SU-DHL-6 (cell line): ENCODE results near the gene TNFRSF11A.

Source experiments
- H2AFZ ChIP-seq: fragments of 200-600 bp; sonication (generic); 2 replicates; pipeline ENCODE4 v1.6.1; 2014; ENCODE audit warnings: low read depth, mild to moderate bottlenecking, moderate library complexity, mixed read lengths, antibody characterized with exemption, low read length; ENCODE audit not compliant: severe bottlenecking
- H3F3A ChIP-seq: fragments of 200-600 bp; shearing (Covaris generic); 2 replicates; pipeline ENCODE4 v1.6.0; 2016; ENCODE audit warnings: antibody characterized with exemption, mild to moderate bottlenecking; ENCODE audit not compliant: insufficient read depth
- H3K27ac ChIP-seq: fragments of 200-600 bp; sonication (generic); 2 replicates; pipeline ENCODE4 v1.5.1; 2016; ENCODE audit warnings: low read depth, mild to moderate bottlenecking, low read length, moderate library complexity, mixed read lengths
- H3K27me3 ChIP-seq: fragments of 200-600 bp; sonication (generic), shearing (Covaris generic); 2 replicates; pipeline ENCODE4 v1.6.0; 2014; ENCODE audit warnings: mild to moderate bottlenecking, low read length
- H3K36me3 ChIP-seq: fragments of 200-600 bp; sonication (generic); 2 replicates; pipeline ENCODE4 v1.6.1; 2014; ENCODE audit warnings: mild to moderate bottlenecking, low read length, mixed read lengths
- H3K4me2 ChIP-seq: fragments of 300-600, 200-600 bp; shearing (Covaris generic), sonication (generic); 2 replicates; pipeline ENCODE4 v1.6.0; 2014; ENCODE audit warnings: low read length, low read depth, mild to moderate bottlenecking; ENCODE audit not compliant: poor library complexity, severe bottlenecking
- H3K4me3 ChIP-seq: fragments of 200-600 bp; sonication (generic); 2 replicates; pipeline ENCODE4 v1.5.1; 2014; ENCODE audit warnings: antibody characterized with exemption, low read length, mild to moderate bottlenecking, mixed read lengths; ENCODE audit not compliant: insufficient read depth, poor library complexity, severe bottlenecking
- H3K79me2 ChIP-seq: fragments of 200-600 bp; sonication (generic); 2 replicates; pipeline ENCODE4 v1.6.1; 2014; ENCODE audit warnings: mild to moderate bottlenecking, low read length, moderate library complexity; ENCODE audit not compliant: insufficient read depth
- H3K9ac ChIP-seq: fragments of 200-600 bp; sonication (generic); 2 replicates; pipeline ENCODE4 v1.7.0; 2014; ENCODE audit warnings: mild to moderate bottlenecking, low read length
- H3K9me2 ChIP-seq: fragments of 200-600 bp; sonication (generic); replicated peaks from 2 replicates; pipeline ENCODE4 v1.6.1; 2014; ENCODE audit warnings: low read length; ENCODE audit not compliant: insufficient read depth
- H3K9me3 ChIP-seq: fragments of 200-600 bp; sonication (generic); 2 replicates; pipeline ENCODE4 v1.6.1; 2014; ENCODE audit warnings: low read length, mixed read lengths; ENCODE audit not compliant: insufficient read depth
- H4K20me1 ChIP-seq: fragments of 200-600 bp; sonication (generic); 2 replicates; pipeline ENCODE4 v1.6.1; 2014; ENCODE audit warnings: low read depth, mild to moderate bottlenecking, antibody characterized with exemption, low read length, moderate library complexity, mixed read lengths
- EZH2phosphoT487 ChIP-seq: fragments of 200-600 bp; sonication (generic), shearing (Covaris generic); conservative IDR thresholded peaks from 2 replicates; pipeline ENCODE4 v1.6.1; 2018; ENCODE audit warnings: mild to moderate bottlenecking, antibody characterized with exemption, low read length, moderate library complexity, mixed read lengths
- TF ChIP-seq, protein P1 (sequence below): fragments of 200-600 bp; sonication (generic); IDR thresholded peaks from one replicate; pipeline ENCODE4 v1.5.1; 2017; ENCODE audit warnings: antibody characterized with exemption, mild to moderate bottlenecking, low read length, moderate library complexity; ENCODE audit not compliant: insufficient read depth, poor library complexity, severe bottlenecking

Gene TNFRSF11A

DNA sequence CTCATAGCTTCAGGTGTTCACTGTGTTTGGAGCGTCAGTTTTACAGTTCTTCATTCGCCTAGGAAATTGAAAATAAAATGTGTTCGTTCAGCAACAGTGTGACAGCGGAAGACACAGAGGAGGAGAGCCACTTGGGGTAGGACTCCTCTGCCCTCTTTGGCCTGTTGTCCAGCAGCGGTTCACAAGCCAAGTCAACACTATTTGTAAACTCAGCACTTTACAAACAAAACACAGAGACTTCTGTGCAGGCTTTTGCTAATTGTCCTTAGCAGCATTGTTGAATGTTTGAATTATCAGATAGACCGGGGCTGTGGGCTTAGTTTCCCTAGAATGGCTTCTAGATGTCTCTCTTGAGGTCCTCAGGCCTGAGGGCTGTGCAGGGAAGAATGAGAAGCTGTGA, 73.2 kb downstream of the TNFRSF11A start:
- H3K4me3 ChIP-seq, result no peak overlapping the region
- no peaks in the 10 kb centered on the region for H3F3A ChIP-seq
- H3K9ac ChIP-seq, result no peak overlapping the region
- no peaks in the 10 kb centered on the region for H4K20me1 ChIP-seq
- no peak overlapping the region for H2AFZ ChIP-seq
- no peak overlapping the region for H3K4me2 ChIP-seq
- H3K9me2 ChIP-seq, result no peaks in the 10 kb centered on the region
- H3K79me2 ChIP-seq, result no peaks in the 10 kb centered on the region
- H3K36me3 ChIP-seq, result no peaks in the 10 kb centered on the region
- H3K27me3 ChIP-seq, result no peaks in the 10 kb centered on the region
- no peak for TF ChIP-seq EZH2phosphoT487
- TF ChIP-seq, protein P1, sequence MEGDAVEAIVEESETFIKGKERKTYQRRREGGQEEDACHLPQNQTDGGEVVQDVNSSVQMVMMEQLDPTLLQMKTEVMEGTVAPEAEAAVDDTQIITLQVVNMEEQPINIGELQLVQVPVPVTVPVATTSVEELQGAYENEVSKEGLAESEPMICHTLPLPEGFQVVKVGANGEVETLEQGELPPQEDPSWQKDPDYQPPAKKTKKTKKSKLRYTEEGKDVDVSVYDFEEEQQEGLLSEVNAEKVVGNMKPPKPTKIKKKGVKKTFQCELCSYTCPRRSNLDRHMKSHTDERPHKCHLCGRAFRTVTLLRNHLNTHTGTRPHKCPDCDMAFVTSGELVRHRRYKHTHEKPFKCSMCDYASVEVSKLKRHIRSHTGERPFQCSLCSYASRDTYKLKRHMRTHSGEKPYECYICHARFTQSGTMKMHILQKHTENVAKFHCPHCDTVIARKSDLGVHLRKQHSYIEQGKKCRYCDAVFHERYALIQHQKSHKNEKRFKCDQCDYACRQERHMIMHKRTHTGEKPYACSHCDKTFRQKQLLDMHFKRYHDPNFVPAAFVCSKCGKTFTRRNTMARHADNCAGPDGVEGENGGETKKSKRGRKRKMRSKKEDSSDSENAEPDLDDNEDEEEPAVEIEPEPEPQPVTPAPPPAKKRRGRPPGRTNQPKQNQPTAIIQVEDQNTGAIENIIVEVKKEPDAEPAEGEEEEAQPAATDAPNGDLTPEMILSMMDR, result no peak
- H3K27ac ChIP-seq, result no peak overlapping the region
- H3K9me3 ChIP-seq, result no peaks in the 10 kb centered on the region

DNA sequence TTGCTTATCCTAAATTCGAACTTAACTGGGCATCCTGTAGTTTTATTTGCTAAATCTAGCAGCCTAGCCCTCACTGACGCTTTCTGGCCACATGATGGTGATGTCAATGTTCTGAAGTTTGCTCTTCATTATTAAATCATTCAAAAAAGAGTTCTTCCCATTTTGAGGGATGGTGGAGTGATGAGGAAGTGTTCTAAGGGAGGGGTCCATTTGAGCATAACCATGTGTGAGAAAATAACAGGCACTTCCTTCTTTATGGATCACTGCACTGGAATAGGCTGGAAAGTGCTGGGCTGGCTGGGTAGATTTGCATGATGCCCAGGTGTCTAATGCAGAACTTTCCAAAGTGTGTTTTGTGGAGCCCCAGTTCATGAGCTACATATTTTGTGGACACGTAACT, 74.2 kb downstream of the TNFRSF11A start:
- TF ChIP-seq EZH2phosphoT487, result no peak
- TF ChIP-seq, protein P1, result no peak
- Histone ChIP-seq H3K4me3 (no peak overlapping the region), H4K20me1 (no peaks in the 10 kb centered on the region), H3K79me2 (no peaks in the 10 kb centered on the region), H3K9me3 (no peaks in the 10 kb centered on the region), H2AFZ (no peak overlapping the region), H3K27me3 (no peaks in the 10 kb centered on the region), H3F3A (no peaks in the 10 kb centered on the region), H3K9me2 (no peaks in the 10 kb centered on the region), H3K27ac (no peak overlapping the region), H3K36me3 (no peaks in the 10 kb centered on the region), H3K4me2 (no peak overlapping the region), H3K9ac (no peak overlapping the region)

DNA sequence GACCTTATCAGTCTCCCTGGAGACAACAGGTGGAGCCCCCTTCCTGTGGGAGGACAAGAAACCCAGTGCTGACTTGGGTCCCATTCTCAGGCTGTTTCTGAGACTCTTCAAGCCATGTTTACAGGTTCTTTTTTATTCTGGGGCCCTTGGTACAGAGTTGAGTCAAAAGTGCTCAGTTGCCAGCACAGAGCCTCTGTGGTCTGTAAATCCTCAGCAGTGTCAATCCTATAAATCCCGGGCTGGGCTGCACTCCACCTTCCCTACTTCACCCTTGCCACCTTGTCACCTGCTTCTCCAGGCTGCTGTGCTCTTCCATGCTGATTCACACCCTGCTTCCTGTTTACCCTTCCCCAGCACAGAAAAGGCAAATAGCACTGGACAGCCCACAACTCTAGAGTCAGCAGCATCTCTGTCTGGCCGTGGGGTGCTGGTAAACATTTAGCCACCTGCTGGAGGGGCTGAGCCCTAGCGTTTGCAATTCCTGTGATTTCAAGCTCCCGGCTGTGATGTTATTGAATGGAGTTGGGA, 74.7 kb downstream of the TNFRSF11A start:
- Histone ChIP-seq H3K79me2 (no peaks in the 10 kb centered on the region), H4K20me1 (no peaks in the 10 kb centered on the region), H3K27me3 (no peaks in the 10 kb centered on the region), H3F3A (no peaks in the 10 kb centered on the region), H2AFZ (no peak overlapping the region), H3K27ac (no peak overlapping the region), H3K4me3 (no peak overlapping the region), H3K9me3 (no peaks in the 10 kb centered on the region), H3K36me3 (no peaks in the 10 kb centered on the region), H3K9me2 (no peaks in the 10 kb centered on the region), H3K4me2 (no peak overlapping the region), H3K9ac (no peak overlapping the region)
- TF ChIP-seq, protein P1, result no peak
- TF ChIP-seq EZH2phosphoT487, result no peak
